GM19397 (cell line): ENCODE data around the gene ATF7IP2.
"Not testable (repeated sequence)": the region's sequence is repeated elsewhere in the genome, so short reads cannot be mapped to it uniquely, and the experiment has no call there.

Source experiments
- ATAC-seq: cut with Tn5 transposase; IDR thresholded peaks from one replicate; pipeline ENCODE4 v1.9.1; 2021; ENCODE audit warnings: mild to moderate bottlenecking, moderate library complexity; ENCODE audit not compliant: unreplicated experiment

The ATF7IP2 gene

GRCh38 chr16:10441726-10442125, 55.9 kb downstream of the ATF7IP2 start:
- no peak for ATAC-seq

- no peak for ATAC-seq
Observed at GRCh38 chr16:10447289-10447688, 61.4 kb downstream of the ATF7IP2 start.

- not testable (repeated sequence) for ATAC-seq
Observed at GRCh38 chr16:10452208-10453158, 66.6 kb downstream of the ATF7IP2 start.

- no peak for ATAC-seq
Observed at GRCh38 chr16:10453159-10453510, 67.3 kb downstream of the ATF7IP2 start.

GRCh38 chr16:10465821-10466220, 80.0 kb downstream of the ATF7IP2 start:
- no peak for ATAC-seq

GRCh38 chr16:10466313-10466712, 80.5 kb downstream of the ATF7IP2 start:
- ATAC-seq: no peak

GRCh38 chr16:10466861-10467260, 81.0 kb downstream of the ATF7IP2 start:
- ATAC-seq: no peak

- not testable (repeated sequence) for ATAC-seq
Observed at GRCh38 chr16:10476636-10477035, 90.8 kb downstream of the ATF7IP2 start.

GRCh38 chr16:10480151-10480550, 94.3 kb downstream of the ATF7IP2 start:
- ATAC-seq: no peak

- no peak for ATAC-seq
Observed at GRCh38 chr16:10485159-10485558, 99.3 kb downstream of the ATF7IP2 start.

- ATAC-seq: no peak
Observed at GRCh38 chr16:10485698-10486382, 100.0 kb downstream of the ATF7IP2 start.

GRCh38 chr16:10490141-10490540, 104.3 kb downstream of the ATF7IP2 start:
- ATAC-seq: no peak

- no peak for ATAC-seq
Observed at GRCh38 chr16:10493276-10493675, 107.4 kb downstream of the ATF7IP2 start.

GRCh38 chr16:10494343-10495030, 108.6 kb downstream of the ATF7IP2 start:
- no peak for ATAC-seq

- no peak for ATAC-seq
Observed at GRCh38 chr16:10495031-10495345, 109.1 kb downstream of the ATF7IP2 start.

- no peak for ATAC-seq
Observed at GRCh38 chr16:10497132-10498101, 111.6 kb downstream of the ATF7IP2 start.

- ATAC-seq: no peak
Observed at GRCh38 chr16:10500582-10500981, 114.7 kb downstream of the ATF7IP2 start.

GRCh38 chr16:10501016-10501607, 115.3 kb downstream of the ATF7IP2 start:
- no peak for ATAC-seq

- ATAC-seq: no peak
Observed at GRCh38 chr16:10502776-10503175, 116.9 kb downstream of the ATF7IP2 start.

GRCh38 chr16:10504404-10504885, 118.6 kb downstream of the ATF7IP2 start:
- no peak for ATAC-seq
